ENCODE results near the gene IFIT2.

IFIT2 gene

DNA sequence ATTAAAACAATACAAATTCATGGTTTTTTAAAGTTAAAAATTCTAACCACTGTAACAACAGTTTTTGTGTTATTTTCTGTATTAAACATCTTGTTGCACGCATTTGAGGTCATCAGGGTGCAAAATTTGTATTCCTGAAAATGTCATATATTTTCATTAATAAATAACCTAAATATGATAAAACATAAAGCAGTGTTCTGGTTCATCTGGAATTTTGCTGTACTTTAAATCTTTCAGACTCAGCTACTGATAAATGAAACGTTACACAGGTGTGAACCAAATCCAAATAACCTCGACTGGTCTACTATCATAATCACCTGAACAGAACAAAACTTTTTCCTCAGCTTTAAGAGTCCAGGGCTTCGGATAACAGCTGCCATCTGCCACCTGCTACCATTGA, 6.9 kb downstream of the IFIT2 start:
- TF ChIP-seq TAF1 (IDR thresholded peaks at IDR 0.05; ENCODE audit: borderline replicate concordance, insufficient read depth, low read length), result no peak
- TF ChIP-seq POLR2AphosphoS5 (IDR thresholded peaks at IDR 0.05; ENCODE audit: low read depth, low read length), result no peak
- no peak for TF ChIP-seq SIN3A (IDR thresholded peaks at IDR 0.05; ENCODE audit: borderline replicate concordance, insufficient read depth, low read length)
- TF ChIP-seq FOXP2 (optimal IDR thresholded peaks at IDR 0.05; ENCODE audit: borderline replicate concordance, extremely low read depth, extremely low read length, insufficient read depth), result no peak
- TF ChIP-seq, protein P1, sequence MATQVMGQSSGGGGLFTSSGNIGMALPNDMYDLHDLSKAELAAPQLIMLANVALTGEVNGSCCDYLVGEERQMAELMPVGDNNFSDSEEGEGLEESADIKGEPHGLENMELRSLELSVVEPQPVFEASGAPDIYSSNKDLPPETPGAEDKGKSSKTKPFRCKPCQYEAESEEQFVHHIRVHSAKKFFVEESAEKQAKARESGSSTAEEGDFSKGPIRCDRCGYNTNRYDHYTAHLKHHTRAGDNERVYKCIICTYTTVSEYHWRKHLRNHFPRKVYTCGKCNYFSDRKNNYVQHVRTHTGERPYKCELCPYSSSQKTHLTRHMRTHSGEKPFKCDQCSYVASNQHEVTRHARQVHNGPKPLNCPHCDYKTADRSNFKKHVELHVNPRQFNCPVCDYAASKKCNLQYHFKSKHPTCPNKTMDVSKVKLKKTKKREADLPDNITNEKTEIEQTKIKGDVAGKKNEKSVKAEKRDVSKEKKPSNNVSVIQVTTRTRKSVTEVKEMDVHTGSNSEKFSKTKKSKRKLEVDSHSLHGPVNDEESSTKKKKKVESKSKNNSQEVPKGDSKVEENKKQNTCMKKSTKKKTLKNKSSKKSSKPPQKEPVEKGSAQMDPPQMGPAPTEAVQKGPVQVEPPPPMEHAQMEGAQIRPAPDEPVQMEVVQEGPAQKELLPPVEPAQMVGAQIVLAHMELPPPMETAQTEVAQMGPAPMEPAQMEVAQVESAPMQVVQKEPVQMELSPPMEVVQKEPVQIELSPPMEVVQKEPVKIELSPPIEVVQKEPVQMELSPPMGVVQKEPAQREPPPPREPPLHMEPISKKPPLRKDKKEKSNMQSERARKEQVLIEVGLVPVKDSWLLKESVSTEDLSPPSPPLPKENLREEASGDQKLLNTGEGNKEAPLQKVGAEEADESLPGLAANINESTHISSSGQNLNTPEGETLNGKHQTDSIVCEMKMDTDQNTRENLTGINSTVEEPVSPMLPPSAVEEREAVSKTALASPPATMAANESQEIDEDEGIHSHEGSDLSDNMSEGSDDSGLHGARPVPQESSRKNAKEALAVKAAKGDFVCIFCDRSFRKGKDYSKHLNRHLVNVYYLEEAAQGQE (IDR thresholded peaks at IDR 0.05; ENCODE audit: insufficient read depth in 1 of 2, low read depth in 2 of 2, low read length in 2 of 2), result no peak

DNA sequence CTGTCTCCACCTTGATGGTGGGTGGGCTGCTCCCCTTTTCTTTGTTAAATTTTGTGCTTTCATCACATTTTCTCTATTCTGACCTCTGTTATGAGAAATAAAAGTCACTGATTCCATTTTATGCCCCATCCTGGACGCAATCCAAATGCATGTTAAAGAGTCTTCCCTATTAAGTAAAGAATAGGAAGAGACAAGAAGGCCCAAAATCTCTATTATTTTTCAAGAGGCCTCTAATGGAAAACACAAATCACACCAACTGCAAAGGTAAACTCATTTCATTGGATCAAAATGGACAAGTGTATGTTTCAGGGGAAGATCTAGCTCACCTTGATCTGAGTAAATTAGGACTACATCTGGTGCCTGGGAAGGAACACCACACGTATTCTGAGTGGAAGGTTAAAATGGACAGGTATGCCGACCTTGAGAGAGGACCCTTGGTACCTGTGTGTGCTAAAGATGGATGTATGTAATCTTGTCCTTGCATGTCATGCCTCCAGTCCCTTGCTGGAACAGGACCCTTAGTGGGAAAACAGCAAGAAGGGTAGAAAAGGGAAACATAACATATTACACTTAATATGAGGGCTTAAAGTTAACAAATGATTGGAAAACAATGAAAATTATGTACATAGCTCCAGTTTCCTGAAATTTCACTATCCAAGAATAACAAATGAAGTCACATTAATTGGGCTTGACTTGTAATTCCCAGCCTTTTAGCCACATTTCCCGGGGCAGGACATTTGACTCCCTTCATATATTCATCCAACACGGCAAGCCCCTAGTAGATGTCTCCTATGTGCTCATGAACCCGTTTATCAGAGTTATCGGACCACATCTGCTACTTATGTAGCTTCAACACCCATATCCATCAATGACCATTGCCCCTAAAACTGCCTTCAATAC, 7.6 kb downstream of the IFIT2 start:
- TF ChIP-seq POLR2AphosphoS5 (IDR thresholded peaks at IDR 0.05; ENCODE audit: low read depth, low read length) (no peak), TAF1 (IDR thresholded peaks at IDR 0.05; ENCODE audit: borderline replicate concordance, insufficient read depth, low read length) (no peak), SIN3A (IDR thresholded peaks at IDR 0.05; ENCODE audit: borderline replicate concordance, insufficient read depth, low read length) (no peak), FOXP2 (optimal IDR thresholded peaks at IDR 0.05; ENCODE audit: borderline replicate concordance, extremely low read depth, extremely low read length, insufficient read depth) (no peak)
- TF ChIP-seq, protein P1 (IDR thresholded peaks at IDR 0.05; ENCODE audit: insufficient read depth in 1 of 2, low read depth in 2 of 2, low read length in 2 of 2), result no peak

DNA sequence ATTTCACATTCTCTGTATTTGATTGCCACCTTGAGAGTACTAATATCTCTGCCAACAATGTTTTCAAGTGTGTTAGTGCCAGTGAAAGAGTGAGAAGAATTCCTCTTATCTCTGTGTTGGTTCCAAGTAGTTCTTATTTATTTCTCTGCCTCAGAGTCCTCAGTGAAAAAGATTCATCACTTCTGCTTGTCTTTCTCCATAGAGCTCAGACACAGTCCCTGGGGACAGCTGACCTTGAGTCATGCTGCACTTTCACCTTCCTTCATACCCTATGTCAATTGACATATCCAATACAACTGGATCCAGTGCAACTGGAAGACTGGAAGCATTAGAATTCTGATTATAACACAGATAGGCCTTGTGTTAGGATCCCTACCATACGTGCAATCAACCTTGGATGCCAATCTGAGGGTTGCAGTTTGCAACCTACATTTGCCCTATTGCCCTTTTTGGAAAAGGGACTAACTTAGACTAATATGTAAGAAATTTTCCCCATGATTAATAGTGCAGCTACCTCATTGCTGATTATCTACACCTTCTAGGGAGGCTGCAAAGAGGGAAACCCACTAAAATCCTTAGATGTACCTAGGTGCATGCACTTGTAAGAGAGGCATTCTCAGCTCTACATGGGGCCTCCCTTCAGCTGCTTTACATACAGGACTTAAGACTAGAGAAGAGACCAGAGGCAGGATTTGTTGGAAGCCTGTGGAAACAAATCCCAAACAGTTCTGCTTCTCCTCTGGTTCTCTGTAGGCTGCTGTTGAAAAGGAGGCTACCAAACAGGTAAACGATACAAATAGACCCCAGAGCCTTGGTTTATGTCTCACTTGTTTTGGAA, 8.4 kb downstream of the IFIT2 start:
- no peak for TF ChIP-seq SIN3A (IDR thresholded peaks at IDR 0.05; ENCODE audit: borderline replicate concordance, insufficient read depth, low read length)
- no peak for TF ChIP-seq FOXP2 (optimal IDR thresholded peaks at IDR 0.05; ENCODE audit: borderline replicate concordance, extremely low read depth, extremely low read length, insufficient read depth)
- no peak for TF ChIP-seq TAF1 (IDR thresholded peaks at IDR 0.05; ENCODE audit: borderline replicate concordance, insufficient read depth, low read length)
- no peak for TF ChIP-seq POLR2AphosphoS5 (IDR thresholded peaks at IDR 0.05; ENCODE audit: low read depth, low read length)
- TF ChIP-seq, protein P1 (IDR thresholded peaks at IDR 0.05; ENCODE audit: insufficient read depth in 1 of 2, low read depth in 2 of 2, low read length in 2 of 2), result no peak

DNA sequence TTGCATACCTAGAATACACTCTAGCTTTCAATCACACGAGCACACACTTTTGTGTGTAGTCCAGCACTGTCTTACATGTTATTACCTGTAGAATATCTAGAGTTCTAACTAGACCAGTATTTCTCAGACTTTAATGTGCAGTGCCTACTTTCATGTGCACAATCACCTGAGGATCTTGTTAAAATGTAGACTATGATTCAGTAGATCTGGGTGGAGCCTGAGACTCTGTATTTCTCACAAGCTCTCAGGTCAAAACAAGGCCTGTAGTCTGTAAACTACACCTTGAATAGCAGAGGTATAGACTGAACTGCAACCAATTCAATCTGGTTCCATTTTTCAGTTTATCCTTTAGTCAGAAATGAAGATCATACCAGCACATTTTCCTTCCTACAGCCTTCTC, 11.1 kb downstream of the IFIT2 start:
- TF ChIP-seq SIN3A (IDR thresholded peaks at IDR 0.05; ENCODE audit: borderline replicate concordance, insufficient read depth, low read length) (no peak), POLR2AphosphoS5 (IDR thresholded peaks at IDR 0.05; ENCODE audit: low read depth, low read length) (no peak), TAF1 (IDR thresholded peaks at IDR 0.05; ENCODE audit: borderline replicate concordance, insufficient read depth, low read length) (no peak), FOXP2 (optimal IDR thresholded peaks at IDR 0.05; ENCODE audit: borderline replicate concordance, extremely low read depth, extremely low read length, insufficient read depth) (no peak)
- TF ChIP-seq, protein P1 (IDR thresholded peaks at IDR 0.05; ENCODE audit: insufficient read depth in 1 of 2, low read depth in 2 of 2, low read length in 2 of 2), result no peak

Data from PFSK-1 (cell line).